H1 (cell line): ENCODE results near the gene SLC43A2. TPM values are rescaled to one million over a fixed set of nuclear protein-coding genes. Genes with fewer than 3 reads are reported as not detected.

Source experiments
- BACH1 ChIP-seq: IDR thresholded peaks from 2 replicates; pipeline ENCODE4 v1.6.1; 2012; ENCODE audit warnings: low read length, improper control_type of control experiment
- BRCA1 ChIP-seq: IDR thresholded peaks from 2 replicates; pipeline ENCODE4 v1.6.1; 2012; ENCODE audit warnings: low read depth, low read length, improper control_type of control experiment
- CBX8 ChIP-seq: fragments of 300-800, 300-1000 bp; sonication (generic); IDR thresholded peaks from 2 replicates; pipeline ENCODE4 v1.7.1; 2016; ENCODE audit warnings: low read depth, low read length, borderline replicate concordance
- CEBPB ChIP-seq: IDR thresholded peaks from 2 replicates; pipeline ENCODE4 v1.6.1; 2012; ENCODE audit warnings: low read depth, low read length
- CHD2 ChIP-seq: IDR thresholded peaks from 2 replicates; pipeline ENCODE4 v1.6.1; 2012; ENCODE audit warnings: low read length, improper control_type of control experiment
- EGR1 ChIP-seq: IDR thresholded peaks from 2 replicates; pipeline ENCODE4 v1.6.1; 2011; ENCODE audit warnings: low read depth, low read length, borderline replicate concordance
- EZH2 ChIP-seq: fragments of 200-600 bp; sonication (generic); IDR thresholded peaks from 2 replicates; pipeline ENCODE4 v1.7.1; 2012; ENCODE audit warnings: low read depth, mild to moderate bottlenecking, moderate library complexity, low read length, inconsistent platforms; ENCODE audit not compliant: severe bottlenecking
- GABPA ChIP-seq: IDR thresholded peaks from 2 replicates; pipeline ENCODE4 v1.6.1; 2011; ENCODE audit warnings: mild to moderate bottlenecking, low read length, moderate library complexity, borderline replicate concordance; ENCODE audit not compliant: insufficient read depth
- HDAC2 ChIP-seq, 2 experiments: fragments of 300-600 bp in 1 of 2; sonication (generic) in 1 of 2; IDR thresholded peaks; 2 replicates each; pipeline ENCODE4 v1.6.1; 2011 to 2012; ENCODE audit warnings: low read depth in 2 of 2, low read length in 2 of 2, mild to moderate bottlenecking in 2 of 2, moderate library complexity in 2 of 2, borderline replicate concordance in 1 of 2, inconsistent platforms in 1 of 2
- JUN ChIP-seq: IDR thresholded peaks from 2 replicates; pipeline ENCODE4 v1.6.1; 2011; ENCODE audit warnings: low read depth, mild to moderate bottlenecking, improper control_type of control experiment, low read length
- KDM4A ChIP-seq: IDR thresholded peaks from one replicate; pipeline ENCODE4 v1.7.1; 2012; ENCODE audit warnings: low read depth, mild to moderate bottlenecking, moderate library complexity, low read length, inconsistent platforms; ENCODE audit not compliant: severe bottlenecking
- NRF1 ChIP-seq: IDR thresholded peaks from 2 replicates; pipeline ENCODE4 v1.6.1; 2011; ENCODE audit warnings: mild to moderate bottlenecking, low read depth, low read length, improper control_type of control experiment
- POLR2A ChIP-seq, 2 experiments: IDR thresholded peaks; 1 replicate in 1 of 2; 2 replicates in 1 of 2; pipeline ENCODE4 v1.6.1; 2011; ENCODE audit warnings: low read depth in 2 of 2, low read length in 2 of 2, mild to moderate bottlenecking in 2 of 2; ENCODE audit errors: control extremely low read depth in 1 of 2
- SP2 ChIP-seq: IDR thresholded peaks from 2 replicates; pipeline ENCODE4 v1.6.1; 2012; ENCODE audit warnings: mild to moderate bottlenecking, low read length, inconsistent platforms
- SP4 ChIP-seq: IDR thresholded peaks from 2 replicates; pipeline ENCODE4 v1.6.1; 2012; ENCODE audit warnings: low read length, inconsistent platforms
- ZNF274 ChIP-seq: IDR thresholded peaks from 2 replicates; pipeline ENCODE4 v1.7.0; 2012; ENCODE audit warnings: low read length, borderline replicate concordance; ENCODE audit errors: extremely low read depth
- polyA plus RNA-seq, 7 experiments: library from polyadenylated mRNA; depleted of rRNA in 3 of 7; stranded (reverse) in 5 of 7; unstranded in 2 of 7; fragments of >200 nt in 5 of 7; fragments of 200-250 nt in 2 of 7; gene quantifications; 1 replicate in 5 of 7; 2 replicates in 1 of 7; 4 replicates in 1 of 7; pipeline versions ENCODE4 v1.2.1 to v1.2.3, GENCODE V29; 2011 to 2013; ENCODE audit warnings: missing spikeins in 2 of 7, mixed read lengths in 2 of 7
- total RNA-seq: library from RNA; stranded (reverse); fragmentation: NEBNext Ultra II Directional; extraction: Animal tissue kit (Norgen Biotek cat#: 25700); gene quantifications from 2 replicates; pipeline ENCODE4 v1.2.1, GENCODE V29; 2021
- TF ChIP-seq, protein P1 (sequence below): IDR thresholded peaks from 2 replicates; pipeline ENCODE4 v1.6.1; 2012; ENCODE audit warnings: inconsistent platforms
- TF ChIP-seq, protein P2 (sequence below): IDR thresholded peaks from 2 replicates; pipeline ENCODE4 v1.6.1; 2011; ENCODE audit warnings: low read depth, mild to moderate bottlenecking, low read length; ENCODE audit not compliant: insufficient read depth
- TF ChIP-seq, protein P3 (sequence below), 3 experiments: IDR thresholded peaks; 1 replicate in 2 of 3; 2 replicates in 1 of 3; pipeline versions ENCODE4 v1.5.1 to v1.6.1; 2011; ENCODE audit warnings: low read length in 3 of 3, mild to moderate bottlenecking in 3 of 3, inconsistent platforms in 2 of 3, low read depth in 1 of 3, moderate library complexity in 1 of 3; ENCODE audit not compliant: insufficient read depth in 1 of 3; ENCODE audit errors: control extremely low read depth in 1 of 3
- TF ChIP-seq, protein P4 (sequence below): IDR thresholded peaks from 2 replicates; pipeline ENCODE4 v1.6.1; 2011; ENCODE audit warnings: low read length, improper control_type of control experiment

The SLC43A2 gene
- total and polyA plus RNA-seq, 2 of the 8 experiments (the other 6 are each of a cell fraction or from before 2014, with no cell fraction given) = 6.6 to 10.5 TPM

DNA sequence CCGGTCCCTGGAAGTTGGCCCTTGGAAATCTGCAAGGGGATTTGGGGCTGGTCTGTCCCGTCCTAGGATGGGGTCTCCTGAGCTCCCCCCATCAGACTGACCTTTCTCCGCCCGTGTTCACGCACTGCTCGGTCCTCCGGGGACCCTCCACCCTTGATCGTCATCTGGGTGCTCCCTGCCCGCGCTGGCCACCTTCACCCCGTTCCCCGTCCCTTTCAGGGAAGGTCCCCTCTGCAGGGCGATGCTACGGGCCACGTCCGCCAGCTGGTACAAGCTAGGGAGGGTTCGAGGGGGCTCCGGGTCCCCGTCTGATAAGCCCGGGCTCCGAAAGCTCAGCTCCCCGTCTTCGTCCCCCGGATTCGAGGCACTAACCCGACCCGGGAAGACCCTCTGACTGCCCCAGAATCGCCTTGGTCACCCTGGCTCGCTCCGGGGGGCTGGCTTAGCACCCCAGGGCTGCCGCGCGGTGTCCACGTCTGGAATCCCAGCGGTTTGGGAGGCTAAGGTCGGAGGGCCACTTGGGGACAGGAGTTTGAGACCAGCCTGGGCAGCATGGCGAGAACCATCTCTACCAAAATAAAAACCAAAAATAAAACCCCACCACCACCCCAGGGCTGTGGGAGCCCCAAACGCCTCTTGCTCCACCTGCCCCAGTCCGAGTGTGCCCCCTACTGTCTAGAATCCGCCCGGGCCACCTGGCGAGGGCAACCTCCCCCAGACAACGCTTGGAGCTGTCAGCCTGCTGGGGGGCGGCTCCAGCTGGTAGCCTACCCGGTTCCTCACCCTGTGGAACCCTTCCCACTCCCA, 1.1 kb upstream of the SLC43A2 start (continued):
- TF ChIP-seq HDAC2 (IDR thresholded peaks at IDR 0.05; ENCODE audit: borderline replicate concordance in 1 of 2, low read depth in 2 of 2, low read length in 2 of 2) (no peak), EZH2 (no peak), KDM4A (peak; percentile 70), NRF1 (no peak), CEBPB (no peak), CBX8 (no peak), ZNF274 (no peak), SP2 (no peak), BACH1 (no peak), SP4 (no peak), GABPA (no peak), POLR2A (IDR thresholded peaks at IDR 0.05; ENCODE audit: control extremely low read depth in 1 of 2, low read depth in 2 of 2, low read length in 2 of 2) (no peak), EGR1 (no peak), CHD2 (no peak), JUN (no peak), BRCA1 (no peak)
- TF ChIP-seq, protein P1, sequence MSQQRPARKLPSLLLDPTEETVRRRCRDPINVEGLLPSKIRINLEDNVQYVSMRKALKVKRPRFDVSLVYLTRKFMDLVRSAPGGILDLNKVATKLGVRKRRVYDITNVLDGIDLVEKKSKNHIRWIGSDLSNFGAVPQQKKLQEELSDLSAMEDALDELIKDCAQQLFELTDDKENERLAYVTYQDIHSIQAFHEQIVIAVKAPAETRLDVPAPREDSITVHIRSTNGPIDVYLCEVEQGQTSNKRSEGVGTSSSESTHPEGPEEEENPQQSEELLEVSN = no peak
- TF ChIP-seq, protein P2, sequence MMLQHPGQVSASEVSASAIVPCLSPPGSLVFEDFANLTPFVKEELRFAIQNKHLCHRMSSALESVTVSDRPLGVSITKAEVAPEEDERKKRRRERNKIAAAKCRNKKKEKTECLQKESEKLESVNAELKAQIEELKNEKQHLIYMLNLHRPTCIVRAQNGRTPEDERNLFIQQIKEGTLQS = no peak
- TF ChIP-seq, protein P3, sequence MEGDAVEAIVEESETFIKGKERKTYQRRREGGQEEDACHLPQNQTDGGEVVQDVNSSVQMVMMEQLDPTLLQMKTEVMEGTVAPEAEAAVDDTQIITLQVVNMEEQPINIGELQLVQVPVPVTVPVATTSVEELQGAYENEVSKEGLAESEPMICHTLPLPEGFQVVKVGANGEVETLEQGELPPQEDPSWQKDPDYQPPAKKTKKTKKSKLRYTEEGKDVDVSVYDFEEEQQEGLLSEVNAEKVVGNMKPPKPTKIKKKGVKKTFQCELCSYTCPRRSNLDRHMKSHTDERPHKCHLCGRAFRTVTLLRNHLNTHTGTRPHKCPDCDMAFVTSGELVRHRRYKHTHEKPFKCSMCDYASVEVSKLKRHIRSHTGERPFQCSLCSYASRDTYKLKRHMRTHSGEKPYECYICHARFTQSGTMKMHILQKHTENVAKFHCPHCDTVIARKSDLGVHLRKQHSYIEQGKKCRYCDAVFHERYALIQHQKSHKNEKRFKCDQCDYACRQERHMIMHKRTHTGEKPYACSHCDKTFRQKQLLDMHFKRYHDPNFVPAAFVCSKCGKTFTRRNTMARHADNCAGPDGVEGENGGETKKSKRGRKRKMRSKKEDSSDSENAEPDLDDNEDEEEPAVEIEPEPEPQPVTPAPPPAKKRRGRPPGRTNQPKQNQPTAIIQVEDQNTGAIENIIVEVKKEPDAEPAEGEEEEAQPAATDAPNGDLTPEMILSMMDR (IDR thresholded peaks at IDR 0.05; ENCODE audit: control extremely low read depth in 1 of 3, insufficient read depth in 1 of 3, low read depth in 1 of 3, low read length in 3 of 3) = peak; percentile 75 to 80 (median 79)
- TF ChIP-seq, protein P4, sequence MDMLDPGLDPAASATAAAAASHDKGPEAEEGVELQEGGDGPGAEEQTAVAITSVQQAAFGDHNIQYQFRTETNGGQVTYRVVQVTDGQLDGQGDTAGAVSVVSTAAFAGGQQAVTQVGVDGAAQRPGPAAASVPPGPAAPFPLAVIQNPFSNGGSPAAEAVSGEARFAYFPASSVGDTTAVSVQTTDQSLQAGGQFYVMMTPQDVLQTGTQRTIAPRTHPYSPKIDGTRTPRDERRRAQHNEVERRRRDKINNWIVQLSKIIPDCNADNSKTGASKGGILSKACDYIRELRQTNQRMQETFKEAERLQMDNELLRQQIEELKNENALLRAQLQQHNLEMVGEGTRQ = no peak
